Stomach (tissue), 4 donors: ENCODE measurements around the gene TGFB3.

Experiments
- EP300 ChIP-seq: sonication (generic); formaldehyde crosslinking; IDR thresholded peaks from one replicate; pipeline ENCODE4 v1.6.1; 2017; ENCODE audit warnings: antibody characterized with exemption
- POLR2A ChIP-seq, 4 donors: fragments of 450-650 bp; IDR thresholded peaks; one replicate each; pipeline ENCODE4 v1.6.1; 2016; ENCODE audit warnings: antibody characterized with exemption in 4 of 4, control low read depth in 2 of 4, mild to moderate bottlenecking in 1 of 4, moderate library complexity in 1 of 4
- POLR2AphosphoS5 ChIP-seq, 3 donors: sonication (generic); formaldehyde crosslinking; IDR thresholded peaks; one replicate each; pipeline ENCODE4 v1.6.1; 2016; ENCODE audit warnings: antibody characterized with exemption in 3 of 3
- TF ChIP-seq, protein P1 (sequence below), 7 experiments: fragments of 450-650 bp in 4 of 7; fragments of 200-600 bp in 3 of 7; sonication (generic) in 3 of 7; IDR thresholded peaks; one replicate each; pipeline ENCODE4 v1.5.1; 2016 to 2019; ENCODE audit warnings: antibody characterized with exemption in 7 of 7, control low read depth in 2 of 7, mild to moderate bottlenecking in 1 of 7

DNA sequence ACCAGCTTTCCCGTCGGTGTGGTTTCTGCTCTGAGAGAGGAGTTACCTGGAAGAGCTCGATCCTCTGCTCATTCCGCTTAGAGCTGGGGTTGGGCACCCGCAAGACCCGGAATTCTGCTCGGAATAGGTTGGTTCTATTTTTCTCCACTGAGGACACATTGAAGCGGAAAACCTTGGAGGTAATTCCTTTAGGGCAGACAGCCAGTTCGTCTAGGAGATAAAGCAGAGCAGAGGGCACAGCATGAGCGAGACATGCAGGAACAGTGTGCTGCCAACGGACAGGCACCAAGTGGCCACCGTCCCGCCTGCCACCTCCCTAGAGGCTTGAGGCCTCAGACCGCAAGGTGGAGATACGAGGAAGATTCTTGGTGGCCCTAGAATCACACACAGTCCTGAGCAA lies 10.3 kb downstream of the TGFB3 start:
- TF ChIP-seq EP300 (no peak), POLR2A (IDR thresholded peaks at IDR 0.05) (no peak), POLR2AphosphoS5 (IDR thresholded peaks at IDR 0.05) (no peak)
- TF ChIP-seq, protein P1, sequence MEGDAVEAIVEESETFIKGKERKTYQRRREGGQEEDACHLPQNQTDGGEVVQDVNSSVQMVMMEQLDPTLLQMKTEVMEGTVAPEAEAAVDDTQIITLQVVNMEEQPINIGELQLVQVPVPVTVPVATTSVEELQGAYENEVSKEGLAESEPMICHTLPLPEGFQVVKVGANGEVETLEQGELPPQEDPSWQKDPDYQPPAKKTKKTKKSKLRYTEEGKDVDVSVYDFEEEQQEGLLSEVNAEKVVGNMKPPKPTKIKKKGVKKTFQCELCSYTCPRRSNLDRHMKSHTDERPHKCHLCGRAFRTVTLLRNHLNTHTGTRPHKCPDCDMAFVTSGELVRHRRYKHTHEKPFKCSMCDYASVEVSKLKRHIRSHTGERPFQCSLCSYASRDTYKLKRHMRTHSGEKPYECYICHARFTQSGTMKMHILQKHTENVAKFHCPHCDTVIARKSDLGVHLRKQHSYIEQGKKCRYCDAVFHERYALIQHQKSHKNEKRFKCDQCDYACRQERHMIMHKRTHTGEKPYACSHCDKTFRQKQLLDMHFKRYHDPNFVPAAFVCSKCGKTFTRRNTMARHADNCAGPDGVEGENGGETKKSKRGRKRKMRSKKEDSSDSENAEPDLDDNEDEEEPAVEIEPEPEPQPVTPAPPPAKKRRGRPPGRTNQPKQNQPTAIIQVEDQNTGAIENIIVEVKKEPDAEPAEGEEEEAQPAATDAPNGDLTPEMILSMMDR (IDR thresholded peaks at IDR 0.05) = no peak
